Measurements from ENCODE around the gene TEKT2.

Gene TEKT2

GRCh38 chr1:36092798-36093185 is 8.9 kb downstream of the TEKT2 start:
- Histone ChIP-seq H3K4me2 (ENCODE audit: low read depth, low read length, poor library complexity, severe bottlenecking) (no peak overlapping the region), H2AFZ (ENCODE audit: low read length) (no peak overlapping the region), H4K20me1 (ENCODE audit: insufficient read depth, low read length, poor library complexity, severe bottlenecking) (peaks cover 15% of the 10 kb centered on the region), H3K4me3 (ENCODE audit: low read length, poor library complexity, severe bottlenecking) (no peak overlapping the region), H3K4me1 (ENCODE audit: insufficient read depth, low read length, poor library complexity, severe bottlenecking) (peaks cover 14% of the 10 kb centered on the region), H3K9me3 (ENCODE audit: insufficient read depth, low read depth, low read length) (no peaks in the 10 kb centered on the region), H3K79me2 (ENCODE audit: insufficient read depth, low read length) (peaks cover 41% of the 10 kb centered on the region), H3K9me2 (replicated peaks; ENCODE audit: low read depth, low read length) (no peaks in the 10 kb centered on the region), H3K36me3 (ENCODE audit: insufficient read depth, low read length) (peaks cover 16% of the 10 kb centered on the region; the same call in 1 of the 2 replicates), H3K9ac (ENCODE audit: low read depth, low read length, poor library complexity, severe bottlenecking) (no peak overlapping the region), H3F3A (ENCODE audit: low read depth) (no peaks in the 10 kb centered on the region), H3K27me3 (ENCODE audit: insufficient read depth, low read length, poor library complexity, severe bottlenecking) (no peaks in the 10 kb centered on the region)
- TF ChIP-seq CTCF (conservative IDR thresholded peaks at IDR 0.05; ENCODE audit: low read length) = no peak
- TF ChIP-seq EZH2phosphoT487 (IDR thresholded peaks at IDR 0.05; ENCODE audit: borderline replicate concordance) = no peak

DNA sequence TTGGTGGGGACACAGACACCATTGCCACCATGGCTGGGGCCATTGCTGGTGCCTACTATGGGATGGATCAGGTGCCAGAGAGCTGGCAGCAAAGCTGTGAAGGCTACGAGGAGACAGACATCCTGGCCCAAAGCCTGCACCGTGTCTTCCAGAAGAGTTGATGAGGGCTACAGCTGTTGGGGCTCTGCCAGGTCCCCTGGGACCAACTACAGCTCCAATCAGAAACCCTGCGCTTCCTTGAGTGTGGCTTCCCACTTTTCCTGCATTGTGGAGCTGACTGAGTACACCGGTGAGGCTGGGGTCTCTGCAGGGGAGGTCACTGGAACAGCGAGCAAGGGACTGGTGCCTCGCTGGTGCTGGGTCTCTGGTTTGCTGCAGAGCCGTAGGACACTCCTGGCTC is 9.3 kb downstream of the TEKT2 start:
- Histone ChIP-seq H3K79me2 (ENCODE audit: insufficient read depth, low read length) (peaks cover 41% of the 10 kb centered on the region), H3K36me3 (ENCODE audit: insufficient read depth, low read length) (peaks cover 16% of the 10 kb centered on the region; the same call in 1 of the 2 replicates), H3K4me2 (ENCODE audit: low read depth, low read length, poor library complexity, severe bottlenecking) (no peak overlapping the region), H3K9me2 (replicated peaks; ENCODE audit: low read depth, low read length) (no peaks in the 10 kb centered on the region), H4K20me1 (ENCODE audit: insufficient read depth, low read length, poor library complexity, severe bottlenecking) (peaks cover 15% of the 10 kb centered on the region), H3K9ac (ENCODE audit: low read depth, low read length, poor library complexity, severe bottlenecking) (no peak overlapping the region), H3K9me3 (ENCODE audit: insufficient read depth, low read depth, low read length) (no peaks in the 10 kb centered on the region), H2AFZ (ENCODE audit: low read length) (no peak overlapping the region), H3F3A (ENCODE audit: low read depth) (no peaks in the 10 kb centered on the region), H3K27me3 (ENCODE audit: insufficient read depth, low read length, poor library complexity, severe bottlenecking) (no peaks in the 10 kb centered on the region), H3K4me1 (ENCODE audit: insufficient read depth, low read length, poor library complexity, severe bottlenecking) (peaks cover 12% of the 10 kb centered on the region), H3K4me3 (ENCODE audit: low read length, poor library complexity, severe bottlenecking) (no peak overlapping the region)
- no peak for TF ChIP-seq EZH2phosphoT487 (IDR thresholded peaks at IDR 0.05; ENCODE audit: borderline replicate concordance)
- no peak for TF ChIP-seq CTCF (conservative IDR thresholded peaks at IDR 0.05; ENCODE audit: low read length)

DNA sequence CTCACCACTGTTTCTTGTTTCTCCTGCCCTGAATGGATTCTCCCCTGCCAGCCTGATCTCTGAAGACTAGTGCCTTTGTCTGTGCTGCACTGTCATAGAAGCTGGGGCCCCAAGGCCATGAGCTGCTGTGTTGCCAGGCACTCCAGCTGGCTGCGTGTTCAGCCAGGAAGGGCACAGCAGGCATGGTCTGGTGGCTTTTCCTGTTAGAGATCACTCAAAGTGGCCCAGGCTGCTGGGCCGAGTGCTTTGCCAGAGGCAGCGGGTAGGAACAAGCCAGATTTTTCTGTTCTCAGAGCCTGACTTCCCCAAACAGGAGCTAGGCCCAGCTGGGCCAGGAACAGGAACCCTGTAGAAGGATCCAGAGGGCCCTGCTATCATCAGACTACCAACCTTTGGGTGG is 10.0 kb downstream of the TEKT2 start:
- TF ChIP-seq CTCF (conservative IDR thresholded peaks at IDR 0.05; ENCODE audit: low read length) = no peak
- H3K4me2 ChIP-seq (ENCODE audit: low read depth, low read length, poor library complexity, severe bottlenecking) = no peak overlapping the region
- H3K4me1 ChIP-seq (ENCODE audit: insufficient read depth, low read length, poor library complexity, severe bottlenecking) = peaks cover 10% of the 10 kb centered on the region
- no peaks in the 10 kb centered on the region for H3F3A ChIP-seq (ENCODE audit: low read depth)
- peaks cover 15% of the 10 kb centered on the region for H4K20me1 ChIP-seq (ENCODE audit: insufficient read depth, low read length, poor library complexity, severe bottlenecking)
- H3K9ac ChIP-seq (ENCODE audit: low read depth, low read length, poor library complexity, severe bottlenecking) = no peak overlapping the region
- H2AFZ ChIP-seq (ENCODE audit: low read length) = no peak overlapping the region
- no peaks in the 10 kb centered on the region for H3K9me2 ChIP-seq (replicated peaks; ENCODE audit: low read depth, low read length)
- no peaks in the 10 kb centered on the region for H3K9me3 ChIP-seq (ENCODE audit: insufficient read depth, low read depth, low read length)
- no peak overlapping the region for H3K4me3 ChIP-seq (ENCODE audit: low read length, poor library complexity, severe bottlenecking)
- peaks cover 16% of the 10 kb centered on the region; the same call in 1 of the 2 replicates for H3K36me3 ChIP-seq (ENCODE audit: insufficient read depth, low read length)
- no peaks in the 10 kb centered on the region for H3K27me3 ChIP-seq (ENCODE audit: insufficient read depth, low read length, poor library complexity, severe bottlenecking)
- peaks cover 40% of the 10 kb centered on the region for H3K79me2 ChIP-seq (ENCODE audit: insufficient read depth, low read length)

Data from Loucy (cell line).